ENCODE measurements around the gene KRTAP10-5.

- no peak for TF ChIP-seq CTCF (IDR thresholded peaks at IDR 0.05)
- no peak for TF ChIP-seq POLR2A (IDR thresholded peaks at IDR 0.05)
Measured at GRCh38 chr21:44581158-44581557, 754 bp upstream of the KRTAP10-5 start.
